Stimulated activated CD4-positive, alpha-beta T cell treated with anti-CD3 and anti-CD28 coated beads, Interleukin-2, amount 100 ng/mL, for 48 hours (primary cell): ENCODE data around the gene RPE65.
"Not testable (repeated sequence)": the region's sequence is repeated elsewhere in the genome, so short reads cannot be mapped to it uniquely, and the experiment has no call there.

Experiments used
- DNase-seq, 2 donors: peaks; one replicate each; pipeline ENCODE4 v3.0.0-alpha.2; 2020

The RPE65 gene

DNA sequence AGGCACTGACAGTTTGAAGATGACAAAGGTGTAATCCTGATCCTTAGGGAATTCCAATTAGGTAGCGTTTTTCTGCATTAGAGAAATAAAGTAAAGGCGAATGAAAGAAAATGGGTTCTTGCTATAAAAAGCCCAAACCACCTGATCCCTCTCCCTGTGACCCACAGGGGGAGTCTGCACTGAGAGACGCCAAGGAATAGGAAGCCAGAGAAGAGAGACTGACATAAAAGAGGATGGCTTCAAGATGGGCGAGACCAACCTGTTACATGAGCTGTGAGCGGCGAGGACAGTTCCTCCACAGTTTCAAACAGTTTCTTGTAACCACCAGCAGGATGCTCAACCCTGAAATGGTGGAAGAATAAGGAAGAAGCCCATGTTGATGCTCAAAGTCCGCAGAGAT is 1.4 kb downstream of the RPE65 start:
- DNase-seq = no peak

GRCh38 chr1:68445709-68446108 is 4.0 kb downstream of the RPE65 start:
- DNase-seq = no peak

- DNase-seq = peak; percentile 2 to 5
Observed at GRCh38 chr1:68442822-68443556, 6.8 kb downstream of the RPE65 start.

GRCh38 chr1:68442006-68442405 is 7.7 kb downstream of the RPE65 start:
- DNase-seq = no peak

GRCh38 chr1:68438310-68438709 is 11.4 kb downstream of the RPE65 start:
- no peak for DNase-seq

DNA sequence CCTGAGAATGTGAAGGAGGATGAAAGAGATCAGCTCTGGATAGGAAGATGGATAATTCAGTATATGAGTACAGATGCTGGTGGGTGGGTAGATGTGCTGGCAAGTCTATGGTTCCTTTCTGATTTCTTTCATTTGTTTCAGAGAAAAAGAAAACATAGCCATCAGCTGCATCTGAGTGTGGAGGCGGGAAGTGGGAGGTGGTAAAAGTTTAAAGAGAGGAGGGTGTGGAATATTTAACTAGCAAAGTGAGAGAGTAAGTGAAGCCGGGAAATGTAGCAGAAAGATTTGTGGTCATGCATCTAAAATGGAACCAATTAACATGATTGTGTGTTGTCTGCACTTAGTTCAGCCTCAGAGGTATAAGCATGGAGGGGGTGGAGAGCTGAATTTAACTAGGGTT is 16.4 kb downstream of the RPE65 start:
- DNase-seq = no peak

DNA sequence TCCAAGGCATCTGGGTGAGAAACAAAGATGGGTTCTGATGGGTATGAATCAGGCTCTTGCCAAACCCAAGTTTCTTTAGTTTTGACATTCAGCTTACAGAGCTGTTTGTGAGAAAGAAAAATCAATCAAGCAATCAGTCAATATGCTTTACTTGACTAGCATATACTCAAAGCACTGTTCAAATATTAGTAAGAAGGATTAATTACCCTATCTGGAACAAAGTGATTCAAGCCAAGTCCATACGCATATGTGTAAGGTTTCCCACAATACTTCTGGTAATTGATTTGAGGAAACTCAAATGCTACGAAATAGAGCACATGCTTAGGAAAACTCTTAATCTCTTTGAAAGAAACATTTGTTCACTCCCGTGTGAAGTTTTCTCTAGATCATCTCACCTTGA is 18.7 kb downstream of the RPE65 start:
- no peak for DNase-seq

DNA sequence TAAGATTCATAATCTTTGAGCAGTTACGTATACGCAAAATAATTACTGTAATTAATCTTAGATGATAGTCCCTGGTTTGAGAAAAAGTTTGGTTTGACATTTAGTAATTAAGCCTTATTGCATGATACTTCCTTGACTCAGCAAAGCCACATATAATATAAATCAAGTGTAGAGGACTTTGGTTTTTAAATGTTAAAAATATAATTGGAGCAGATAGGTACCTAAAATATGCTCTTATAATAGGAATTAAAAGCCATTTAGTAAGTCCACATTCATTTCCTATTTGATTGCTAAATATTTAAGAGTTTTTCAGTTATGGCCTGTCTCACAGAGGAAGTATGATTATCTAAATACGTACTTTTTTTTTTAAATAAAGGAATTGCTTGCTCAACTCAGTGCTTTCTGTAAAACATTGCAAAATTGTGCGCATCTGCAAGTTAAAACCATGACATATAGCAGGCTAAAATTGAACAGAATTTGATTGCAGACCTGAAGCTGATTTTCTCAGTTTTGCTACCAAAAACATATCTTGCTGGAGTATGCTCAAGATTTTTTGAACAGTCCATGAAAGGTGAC is 20.4 kb downstream of the RPE65 start:
- DNase-seq = no peak

DNA sequence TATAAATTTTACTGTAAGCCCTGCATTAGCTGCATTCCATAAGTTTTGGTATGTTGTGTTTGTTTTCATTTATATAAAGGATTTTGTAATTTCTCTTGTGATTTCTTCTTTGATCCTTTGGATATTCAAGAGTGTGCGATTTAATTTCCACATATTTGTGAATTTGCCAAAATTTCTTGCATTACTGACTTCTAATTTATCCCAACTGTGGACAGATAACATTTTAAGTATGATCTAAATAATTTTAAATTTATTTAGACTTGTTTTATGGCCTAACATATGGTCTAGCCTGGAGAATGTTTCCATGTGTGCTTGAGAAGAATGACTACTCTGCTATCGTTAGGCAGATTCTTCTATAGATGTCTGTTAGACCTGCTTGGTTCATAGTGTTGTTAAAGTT is 23.2 kb downstream of the RPE65 start:
- DNase-seq = no peak

GRCh38 chr1:68421350-68421749 is 28.4 kb downstream of the RPE65 start:
- DNase-seq = no peak

GRCh38 chr1:68409426-68409825 is 40.3 kb downstream of the RPE65 start:
- DNase-seq = no peak

DNA sequence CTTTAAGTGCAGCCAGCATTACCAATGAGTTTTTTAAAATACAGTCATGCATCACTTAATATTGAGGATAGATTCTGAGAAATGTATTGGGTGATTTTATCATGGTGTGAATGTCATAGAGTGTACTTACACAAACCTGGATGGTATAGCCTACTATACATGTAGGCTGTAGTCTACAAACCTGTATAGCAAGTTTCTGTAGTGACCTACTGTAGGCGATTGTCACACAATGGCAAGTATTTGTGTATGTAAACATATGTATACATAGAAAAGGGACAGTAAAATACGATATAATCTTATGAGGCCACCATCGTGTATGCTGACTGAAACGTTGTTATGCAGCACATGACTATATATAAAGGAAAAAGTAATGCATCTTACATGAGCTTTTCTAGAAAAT is 48.2 kb downstream of the RPE65 start:
- DNase-seq = no peak

DNA sequence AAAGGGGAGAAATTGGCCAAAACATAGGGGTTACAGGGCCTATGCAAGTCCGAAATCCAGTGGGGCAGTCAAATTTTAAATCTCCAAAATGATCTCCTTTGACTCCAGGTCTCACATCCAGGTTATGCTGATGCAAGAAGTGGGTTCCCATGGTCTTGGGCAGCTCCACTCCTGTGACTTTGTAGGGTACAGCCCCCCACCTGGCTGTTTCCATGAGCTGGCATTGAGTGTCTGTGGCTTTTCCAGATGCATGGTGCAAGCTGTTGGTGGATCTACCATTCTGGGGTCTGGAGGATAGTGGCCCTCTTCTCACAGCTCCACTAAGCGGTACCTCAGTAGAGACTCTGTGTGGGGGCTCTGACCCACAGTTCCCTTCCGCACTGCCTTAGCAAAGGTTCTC is 54.2 kb downstream of the RPE65 start:
- not testable (repeated sequence) for DNase-seq

GRCh38 chr1:68392474-68392873 is 57.3 kb downstream of the RPE65 start:
- DNase-seq = not testable (repeated sequence)

- not testable (repeated sequence) for DNase-seq
Observed at GRCh38 chr1:68385798-68386524, 63.8 kb downstream of the RPE65 start.

- no peak for DNase-seq
Observed at GRCh38 chr1:68384872-68385411, 64.8 kb downstream of the RPE65 start.

DNA sequence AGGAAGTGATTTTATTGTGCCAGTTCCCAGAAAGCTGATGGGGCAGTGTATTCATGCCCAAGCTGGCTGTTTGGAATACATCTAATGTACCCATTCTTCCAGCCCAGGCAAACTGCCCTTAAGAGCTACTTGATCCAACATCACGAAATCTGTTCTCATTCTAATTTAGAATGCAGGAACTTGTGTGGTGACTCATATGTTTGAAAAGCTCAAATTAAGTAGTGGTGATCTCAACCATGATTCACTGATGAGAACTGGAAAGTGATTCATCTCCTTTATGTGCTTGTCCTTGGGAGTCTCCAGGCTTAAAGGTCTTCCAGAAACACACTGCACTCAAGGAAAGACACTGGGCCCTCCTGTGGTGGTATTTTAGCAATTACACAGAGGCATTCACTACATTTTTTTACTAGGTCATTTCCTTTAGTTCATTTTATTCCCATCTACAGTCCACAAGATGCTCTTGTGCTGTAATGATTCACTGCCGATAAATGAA is 65.4 kb downstream of the RPE65 start:
- DNase-seq = no peak

- DNase-seq = no peak
Observed at GRCh38 chr1:68383092-68383491, 66.7 kb downstream of the RPE65 start.

- DNase-seq = no peak
Observed at GRCh38 chr1:68379085-68379478, 70.7 kb downstream of the RPE65 start.
